Measurements from ENCODE around the gene TMC3.
"Not testable (repeated sequence)": the region's sequence is repeated elsewhere in the genome, so short reads cannot be mapped to it uniquely, and the experiment has no call there.

TMC3 gene

GRCh38 chr15:81332326-81332725 lies 41.7 kb downstream of the TMC3 start:
- Mint-ChIP-seq H3K36me3 (ENCODE audit: low read depth) (no peaks in the 10 kb centered on the region), H3K27ac (no peak overlapping the region), H3K4me1 (ENCODE audit: low read depth) (peaks cover 9% of the 10 kb centered on the region), H3K9me3 (no peaks in the 10 kb centered on the region), H3K27me3 (ENCODE audit: low read depth) (no peaks in the 10 kb centered on the region), H3K4me3 (no peak overlapping the region)
- no peak for DNase-seq (ENCODE audit: low spot score)

- H3K27me3 Mint-ChIP-seq (ENCODE audit: low read depth) = no peaks in the 10 kb centered on the region
- no peak overlapping the region for H3K4me3 Mint-ChIP-seq
- no peak for DNase-seq (ENCODE audit: low spot score)
- peaks cover 14% of the 10 kb centered on the region for H3K4me1 Mint-ChIP-seq (ENCODE audit: low read depth)
- H3K27ac Mint-ChIP-seq = no peak overlapping the region
- H3K36me3 Mint-ChIP-seq (ENCODE audit: low read depth) = no peaks in the 10 kb centered on the region
- no peaks in the 10 kb centered on the region for H3K9me3 Mint-ChIP-seq
These were observed 42.4 kb downstream of the TMC3 start for GRCh38 chr15:81331600-81331999.

- H3K27ac Mint-ChIP-seq; H3K36me3 Mint-ChIP-seq (ENCODE audit: low read depth); H3K27me3 Mint-ChIP-seq (ENCODE audit: low read depth); DNase-seq (ENCODE audit: low spot score); H3K4me3 Mint-ChIP-seq; H3K9me3 Mint-ChIP-seq: not testable (repeated sequence)
- H3K4me1 Mint-ChIP-seq (ENCODE audit: low read depth) = peaks cover 14% of the 10 kb centered on the region
These were observed 42.9 kb downstream of the TMC3 start for GRCh38 chr15:81331141-81331540.

GRCh38 chr15:81330366-81331090 lies 43.5 kb downstream of the TMC3 start:
- Mint-ChIP-seq H3K4me3 (no peak overlapping the region), H3K9me3 (no peaks in the 10 kb centered on the region), H3K36me3 (ENCODE audit: low read depth) (no peaks in the 10 kb centered on the region), H3K27me3 (ENCODE audit: low read depth) (no peaks in the 10 kb centered on the region), H3K4me1 (ENCODE audit: low read depth) (peaks cover 14% of the 10 kb centered on the region), H3K27ac (no peak overlapping the region)
- no peak for DNase-seq (ENCODE audit: low spot score)

- Mint-ChIP-seq H3K4me1 (ENCODE audit: low read depth) (peaks cover 18% of the 10 kb centered on the region), H3K27ac (no peak overlapping the region), H3K4me3 (no peak overlapping the region), H3K27me3 (ENCODE audit: low read depth) (no peaks in the 10 kb centered on the region), H3K36me3 (ENCODE audit: low read depth) (no peaks in the 10 kb centered on the region), H3K9me3 (no peaks in the 10 kb centered on the region)
- DNase-seq (ENCODE audit: low spot score) = no peak
These were observed 44.6 kb downstream of the TMC3 start for GRCh38 chr15:81329446-81329845.

- Mint-ChIP-seq H3K27ac (no peak overlapping the region), H3K4me1 (ENCODE audit: low read depth) (peaks cover 30% of the 10 kb centered on the region), H3K4me3 (no peak overlapping the region), H3K9me3 (no peaks in the 10 kb centered on the region), H3K36me3 (ENCODE audit: low read depth) (no peaks in the 10 kb centered on the region), H3K27me3 (ENCODE audit: low read depth) (no peaks in the 10 kb centered on the region)
- DNase-seq (ENCODE audit: low spot score) = no peak
These were observed 46.5 kb downstream of the TMC3 start for GRCh38 chr15:81327516-81327915.

GRCh38 chr15:81326466-81327212 lies 47.4 kb downstream of the TMC3 start:
- H3K4me3 Mint-ChIP-seq = no peak overlapping the region
- no peaks in the 10 kb centered on the region for H3K36me3 Mint-ChIP-seq (ENCODE audit: low read depth)
- no peaks in the 10 kb centered on the region for H3K27me3 Mint-ChIP-seq (ENCODE audit: low read depth)
- H3K27ac Mint-ChIP-seq = no peak overlapping the region
- no peak for DNase-seq (ENCODE audit: low spot score)
- H3K9me3 Mint-ChIP-seq = no peaks in the 10 kb centered on the region
- peaks cover 34% of the 10 kb centered on the region for H3K4me1 Mint-ChIP-seq (ENCODE audit: low read depth)

- Mint-ChIP-seq H3K27me3 (ENCODE audit: low read depth) (no peaks in the 10 kb centered on the region), H3K4me3 (peak within 1 kb of the TSS; percentile 98)
These were observed 49.8 kb downstream of the TMC3 start, which contains the start of gene STARD5 for GRCh38 chr15:81323944-81324881. TSS of gene STARD5 (minus strand) at chr15:81324141. CDS start at chr15:81324099, 42 bp downstream.

GRCh38 chr15:81323559-81323943 lies 50.5 kb downstream of the TMC3 start:
- H3K4me1 Mint-ChIP-seq (ENCODE audit: low read depth) = peaks cover 29% of the 10 kb centered on the region
- H3K9me3 Mint-ChIP-seq = no peaks in the 10 kb centered on the region
- peak overlapping the region; percentile 98 for H3K4me3 Mint-ChIP-seq
- H3K36me3 Mint-ChIP-seq (ENCODE audit: low read depth) = peaks cover 7% of the 10 kb centered on the region
- no peak for DNase-seq (ENCODE audit: low spot score)
- peak overlapping the region; percentile 72 for H3K27ac Mint-ChIP-seq
- H3K27me3 Mint-ChIP-seq (ENCODE audit: low read depth) = no peaks in the 10 kb centered on the region

More at GRCh38 chr15:81323944-81324881, 49.8 kb downstream of the TMC3 start, which contains the start of gene STARD5:
- H3K27ac Mint-ChIP-seq = peak within 1 kb of the TSS; percentile 89
- DNase-seq (ENCODE audit: low spot score) = peak; percentile 98
- H3K36me3 Mint-ChIP-seq (ENCODE audit: low read depth) = peaks cover 3% of the 10 kb centered on the region
- no peaks in the 10 kb centered on the region for H3K9me3 Mint-ChIP-seq
- H3K4me1 Mint-ChIP-seq (ENCODE audit: low read depth) = peaks cover 29% of the 10 kb centered on the region

GRCh38 chr15:81322676-81323253 lies 51.2 kb downstream of the TMC3 start:
- H3K4me1 Mint-ChIP-seq (ENCODE audit: low read depth) = peaks cover 29% of the 10 kb centered on the region
- H3K27ac Mint-ChIP-seq = peak overlapping the region; percentile 8
- H3K4me3 Mint-ChIP-seq = peak overlapping the region; percentile 62
- no peaks in the 10 kb centered on the region for H3K9me3 Mint-ChIP-seq
- peaks cover 12% of the 10 kb centered on the region for H3K36me3 Mint-ChIP-seq (ENCODE audit: low read depth)
- no peak for DNase-seq (ENCODE audit: low spot score)
- no peaks in the 10 kb centered on the region for H3K27me3 Mint-ChIP-seq (ENCODE audit: low read depth)

GRCh38 chr15:81321667-81322066 lies 52.3 kb downstream of the TMC3 start:
- Mint-ChIP-seq H3K27ac (no peak overlapping the region), H3K4me1 (ENCODE audit: low read depth) (peaks cover 20% of the 10 kb centered on the region), H3K9me3 (no peaks in the 10 kb centered on the region), H3K36me3 (ENCODE audit: low read depth) (peaks cover 19% of the 10 kb centered on the region), H3K4me3 (no peak overlapping the region), H3K27me3 (ENCODE audit: low read depth) (no peaks in the 10 kb centered on the region)
- no peak for DNase-seq (ENCODE audit: low spot score)

GRCh38 chr15:81317642-81318017 lies 56.4 kb downstream of the TMC3 start:
- no peaks in the 10 kb centered on the region for H3K9me3 Mint-ChIP-seq
- peaks cover 18% of the 10 kb centered on the region for H3K4me1 Mint-ChIP-seq (ENCODE audit: low read depth)
- peaks cover 39% of the 10 kb centered on the region for H3K36me3 Mint-ChIP-seq (ENCODE audit: low read depth)
- H3K4me3 Mint-ChIP-seq = no peak overlapping the region
- no peak overlapping the region for H3K27ac Mint-ChIP-seq
- DNase-seq (ENCODE audit: low spot score) = no peak
- H3K27me3 Mint-ChIP-seq (ENCODE audit: low read depth) = no peaks in the 10 kb centered on the region

GRCh38 chr15:81316267-81316666 lies 57.7 kb downstream of the TMC3 start:
- Mint-ChIP-seq H3K9me3 (no peaks in the 10 kb centered on the region), H3K4me3 (no peak overlapping the region), H3K36me3 (ENCODE audit: low read depth) (peaks cover 52% of the 10 kb centered on the region), H3K27ac (peak overlapping the region; percentile 42), H3K4me1 (ENCODE audit: low read depth) (peaks cover 23% of the 10 kb centered on the region), H3K27me3 (ENCODE audit: low read depth) (no peaks in the 10 kb centered on the region)
- no peak for DNase-seq (ENCODE audit: low spot score)

Data from T-helper 2 cell treated with Interferon-gamma antibody and Interleukin-4, amounts not matched to agents 5 μg/mL and 100 μg/mL, for 36 hours (primary cell).